Eye (tissue), 1 donor: ENCODE measurements around the gene ANKFN1.

Experiments used
- DNase-seq: peaks from one replicate; pipeline ENCODE4 v3.0.0-alpha.2; 2015

ANKFN1 gene

DNA sequence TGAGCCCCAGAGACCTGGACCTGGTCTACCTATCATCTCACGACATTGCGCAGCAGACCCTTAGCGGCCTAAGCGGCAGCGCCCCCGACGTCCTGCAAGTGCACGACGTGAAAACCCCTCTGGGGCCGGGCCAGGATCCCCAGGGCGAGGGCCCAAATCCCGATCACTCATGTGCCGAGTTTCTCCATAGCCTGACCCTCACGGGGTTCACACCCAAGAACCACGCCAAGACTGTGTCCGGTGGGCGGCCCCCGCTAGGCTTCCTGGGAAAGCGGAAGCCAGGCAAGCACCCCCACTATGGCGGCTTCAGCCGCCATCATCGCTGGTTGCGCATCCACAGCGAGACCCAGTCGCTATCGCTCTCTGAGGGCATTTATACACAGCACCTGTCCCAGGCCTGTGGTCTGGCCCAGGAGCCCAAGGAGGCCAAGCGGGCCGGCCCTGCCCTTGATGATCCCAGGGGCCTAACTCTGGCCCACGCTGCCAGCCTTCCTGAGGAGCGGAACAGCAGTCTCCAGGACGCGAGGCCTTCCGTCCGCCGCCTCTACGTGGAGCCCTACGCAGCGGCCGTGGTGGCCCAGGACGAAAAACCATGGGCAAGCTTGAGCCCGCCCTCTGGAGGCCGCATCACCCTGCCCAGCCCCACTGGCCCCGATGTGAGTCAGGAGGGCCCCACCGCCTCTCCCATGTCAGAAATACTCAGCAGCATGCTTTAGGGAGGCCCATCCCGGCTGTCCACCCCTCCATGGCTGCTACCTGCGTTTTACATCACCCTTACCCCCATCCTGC, 357.5 kb downstream of the ANKFN1 start:
- no peak for DNase-seq

DNA sequence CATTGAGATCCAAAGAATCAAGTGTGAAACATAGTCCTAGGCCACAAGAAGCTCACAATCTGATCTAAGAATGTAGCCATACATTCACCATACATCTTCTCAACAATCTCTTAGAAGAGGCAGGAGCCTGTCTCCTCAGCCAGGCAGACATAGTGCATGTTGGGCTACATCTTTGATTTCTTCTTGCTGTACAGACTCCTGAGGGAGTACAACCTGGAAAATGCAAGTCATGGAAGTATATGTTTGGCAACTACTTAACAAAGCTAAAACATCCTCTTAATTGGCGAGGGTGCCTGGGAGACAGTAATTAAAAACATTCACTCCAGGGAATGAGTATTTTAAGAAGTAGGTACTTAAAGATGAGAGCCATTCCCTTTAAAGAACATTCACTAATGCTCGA, 361.0 kb downstream of the ANKFN1 start:
- DNase-seq: no peak

DNA sequence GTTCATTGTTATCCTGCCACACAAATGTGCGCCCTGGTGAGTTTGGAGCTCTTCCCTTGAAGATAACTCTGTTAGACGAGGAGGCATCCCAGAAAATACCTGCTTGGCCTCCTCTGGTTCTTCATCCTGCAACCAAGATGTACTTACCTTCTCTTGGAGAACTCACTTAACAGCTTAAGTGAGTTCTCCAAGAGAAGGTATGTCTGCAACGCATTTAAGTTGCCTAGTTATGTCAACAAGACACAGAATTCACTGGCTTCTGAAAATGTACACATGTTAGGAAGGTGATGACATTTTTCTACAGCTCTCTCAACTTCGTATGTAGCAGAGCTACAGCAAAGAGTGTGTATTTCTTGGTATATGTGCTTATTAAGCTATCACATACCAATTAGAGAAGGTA, 361.6 kb downstream of the ANKFN1 start:
- no peak for DNase-seq

DNA sequence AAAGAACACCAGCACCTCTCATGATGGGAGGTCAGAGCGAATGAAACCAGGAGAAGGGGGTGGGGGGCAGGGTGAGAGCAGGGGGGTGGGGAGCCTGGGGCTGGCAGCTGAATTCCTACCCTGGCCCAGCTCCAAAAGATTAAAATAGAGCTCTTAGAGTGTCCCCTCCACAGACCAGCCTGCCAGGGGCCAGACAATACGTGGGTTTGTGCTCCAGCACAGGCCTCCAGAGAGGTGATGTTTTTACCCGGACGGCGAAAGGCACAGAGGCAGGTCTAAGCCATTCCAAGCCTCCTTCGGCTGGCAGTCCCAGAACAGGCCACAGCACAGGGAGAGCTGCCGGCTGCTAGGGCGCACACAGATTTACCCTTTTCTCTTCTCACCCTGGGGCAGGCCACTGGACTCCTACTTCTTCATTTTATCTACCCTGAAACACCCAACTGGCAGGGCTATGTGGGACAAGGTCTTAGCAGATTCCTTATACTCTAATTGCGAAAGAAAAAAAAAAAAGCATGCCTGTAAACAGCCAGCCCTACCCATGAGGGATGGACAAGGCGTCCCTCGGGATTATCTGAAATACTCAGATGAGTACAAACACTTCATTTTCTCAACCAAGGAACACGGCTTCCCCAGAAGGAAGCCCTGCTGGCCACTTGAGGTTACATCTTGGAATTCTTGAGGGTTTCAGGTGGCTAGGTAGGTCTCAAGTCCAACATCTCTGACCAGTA, 368.3 kb downstream of the ANKFN1 start:
- DNase-seq: peak; percentile 41

DNA sequence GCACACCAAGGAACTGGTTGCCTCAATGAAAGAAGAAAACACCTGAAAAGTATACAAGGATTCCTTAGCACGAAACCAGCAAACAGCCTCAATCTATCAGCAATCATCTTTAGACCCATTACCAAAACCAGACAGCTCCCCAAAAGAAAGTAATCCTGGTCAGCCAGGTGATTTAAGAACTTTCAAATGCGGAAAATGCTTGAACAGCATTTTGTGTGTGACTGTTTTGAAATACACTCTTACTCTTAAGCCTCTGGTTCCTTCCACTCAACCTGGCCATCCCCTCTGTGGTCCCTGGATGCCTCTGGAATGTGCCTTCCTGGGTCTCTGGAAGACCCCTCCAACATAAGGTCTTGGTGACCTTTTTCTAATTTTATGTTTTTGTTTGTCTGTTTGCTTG, 369.8 kb downstream of the ANKFN1 start:
- no peak for DNase-seq

DNA sequence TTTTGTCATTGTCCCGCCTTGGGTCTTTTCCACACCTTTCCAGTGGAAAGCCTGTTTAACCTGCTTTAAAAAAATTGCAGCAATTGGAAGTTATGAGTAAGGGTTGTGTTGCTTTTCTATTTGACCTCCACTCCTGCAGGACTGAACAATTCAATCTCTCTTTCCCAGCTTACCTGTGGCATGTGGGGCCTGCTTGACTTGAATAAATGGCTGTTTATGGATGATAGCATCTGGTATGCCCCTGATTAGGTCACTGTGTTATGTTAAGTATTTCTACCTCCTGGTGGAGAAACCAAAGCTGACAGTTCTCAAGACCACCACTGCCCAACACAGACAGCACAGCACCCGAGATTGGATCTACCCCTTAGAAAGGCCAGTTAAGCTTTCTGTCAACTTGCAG, 375.4 kb downstream of the ANKFN1 start:
- no peak for DNase-seq

DNA sequence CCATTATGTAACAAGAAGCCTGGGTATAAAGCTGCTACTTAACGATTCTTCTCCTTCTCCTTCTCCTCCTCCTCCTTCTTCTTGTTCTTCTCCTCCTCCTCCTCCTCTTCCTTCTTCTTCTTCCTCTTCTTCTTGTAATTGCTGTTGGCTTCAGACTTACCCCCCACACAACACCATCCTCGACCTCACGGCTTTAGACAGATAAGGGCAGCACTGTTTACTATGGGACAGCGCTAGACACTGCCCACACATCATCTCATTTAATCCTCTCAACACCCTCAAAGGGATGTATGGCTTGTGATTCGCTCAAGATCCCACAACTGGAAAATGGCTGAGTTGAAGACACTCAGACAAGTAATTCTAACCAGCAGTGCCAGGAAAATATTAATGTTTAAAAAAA, 379.7 kb downstream of the ANKFN1 start:
- DNase-seq: no peak

DNA sequence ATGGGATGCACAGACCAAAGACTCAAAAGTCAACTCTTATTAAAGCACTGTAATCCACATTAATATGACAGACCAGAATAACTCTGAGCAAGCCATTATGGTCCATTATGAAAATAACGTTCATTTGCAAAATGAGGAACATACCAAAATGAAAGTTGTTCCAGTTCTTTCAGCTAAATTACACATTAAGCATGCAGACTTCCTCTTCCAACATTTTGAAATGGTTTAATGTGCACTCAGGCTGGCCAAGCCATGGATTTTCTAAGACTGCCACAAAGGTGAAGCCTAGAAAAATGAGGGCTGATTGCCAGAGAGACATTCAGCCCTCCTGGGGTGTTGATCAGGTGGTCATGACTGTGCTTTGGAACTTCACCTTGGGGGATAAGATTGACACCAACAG, 383.5 kb downstream of the ANKFN1 start:
- DNase-seq: no peak

DNA sequence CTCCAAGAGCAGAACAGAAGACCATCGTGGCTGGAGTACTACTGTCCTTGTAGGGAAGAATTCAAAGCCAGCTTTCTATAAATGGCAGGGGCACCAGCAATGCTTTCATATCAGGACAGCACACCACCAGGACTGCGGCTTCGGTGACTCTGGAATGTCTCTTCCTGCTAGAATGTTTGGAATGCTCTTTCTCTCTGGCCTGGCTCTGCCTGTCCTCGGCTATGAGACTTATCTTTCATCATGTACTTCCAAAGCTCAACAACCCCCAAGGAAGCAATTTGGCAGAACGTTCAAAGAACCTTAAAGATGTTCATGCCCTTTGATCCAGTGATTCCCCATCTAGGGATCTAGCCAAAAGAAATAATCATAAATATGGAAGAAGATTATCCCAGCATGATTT, 387.6 kb downstream of the ANKFN1 start:
- DNase-seq: no peak

DNA sequence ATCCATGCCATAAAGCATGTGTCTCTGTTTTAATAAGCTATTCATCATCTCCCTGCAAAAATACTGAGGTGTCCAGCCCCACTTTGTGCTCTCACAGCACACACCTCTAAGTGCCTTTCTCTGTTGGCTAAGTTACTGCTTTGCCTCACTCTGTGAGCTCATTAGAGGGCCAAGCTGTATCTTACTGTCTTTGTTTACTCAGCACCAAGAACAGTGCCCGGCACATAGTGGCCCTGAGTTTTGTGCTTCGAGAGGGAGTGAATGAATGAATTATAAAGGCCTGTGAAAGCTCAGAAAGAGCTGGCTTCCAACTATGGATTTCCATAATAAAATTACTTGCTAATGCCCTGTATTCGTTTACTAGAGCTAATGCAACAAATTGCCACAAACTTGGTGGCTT, 390.0 kb downstream of the ANKFN1 start:
- DNase-seq: no peak

DNA sequence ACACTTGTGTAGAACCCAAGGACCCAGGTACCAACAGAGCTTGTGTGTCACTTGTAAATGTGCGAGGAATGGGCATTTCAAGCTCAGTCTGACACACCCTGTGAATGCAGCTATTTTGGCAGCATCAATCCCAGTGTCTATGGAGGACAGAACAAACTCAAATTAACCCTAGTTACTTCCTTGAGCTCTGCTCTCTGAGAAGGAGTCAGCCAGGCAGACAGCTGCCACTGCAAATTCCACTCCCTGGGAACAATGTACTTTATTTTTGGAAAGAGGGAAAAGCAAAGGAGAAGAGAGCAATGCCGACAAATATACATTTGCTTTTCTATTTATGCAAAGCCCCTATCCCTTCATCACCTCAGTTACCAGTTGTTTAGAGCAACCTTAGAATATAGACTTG, 391.8 kb downstream of the ANKFN1 start:
- no peak for DNase-seq

DNA sequence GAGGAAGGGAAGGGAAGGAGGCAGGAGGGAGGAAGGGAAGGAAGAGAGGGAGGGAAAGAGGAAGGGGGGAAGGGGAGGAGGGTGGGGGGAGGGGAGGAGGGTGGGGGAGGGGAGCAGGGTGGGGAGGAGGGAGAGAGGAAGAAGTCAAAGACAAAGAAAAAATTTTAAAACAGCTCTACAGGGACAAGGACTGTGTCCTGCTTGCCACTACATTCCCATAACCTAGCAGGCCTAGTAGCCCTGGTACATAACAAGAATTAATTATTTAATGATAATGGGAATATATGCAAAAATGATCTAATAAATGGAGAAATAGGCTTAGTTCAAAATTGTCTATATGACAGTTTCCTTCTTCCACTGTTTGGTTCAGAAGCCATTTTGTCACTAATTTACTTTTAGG, 392.7 kb downstream of the ANKFN1 start:
- DNase-seq: no peak

DNA sequence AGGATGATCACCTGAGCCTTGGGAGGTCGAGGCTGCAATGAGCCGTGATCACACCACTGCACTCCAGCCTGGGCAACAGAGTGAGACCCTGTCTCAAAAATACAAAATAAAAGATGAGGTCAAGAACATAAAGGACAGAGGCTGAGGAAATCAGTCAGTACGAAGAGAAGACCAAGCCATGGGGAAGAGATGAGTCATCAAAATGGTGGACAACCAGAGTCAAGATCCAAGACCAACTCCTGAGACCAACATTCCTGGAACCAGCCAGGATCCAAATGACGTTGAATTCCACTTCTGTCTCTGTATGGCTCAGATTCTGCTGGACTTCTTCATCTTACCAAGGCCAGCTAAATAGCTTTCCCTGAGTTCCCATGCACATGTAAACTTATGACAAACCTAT, 395.4 kb downstream of the ANKFN1 start:
- DNase-seq: no peak

DNA sequence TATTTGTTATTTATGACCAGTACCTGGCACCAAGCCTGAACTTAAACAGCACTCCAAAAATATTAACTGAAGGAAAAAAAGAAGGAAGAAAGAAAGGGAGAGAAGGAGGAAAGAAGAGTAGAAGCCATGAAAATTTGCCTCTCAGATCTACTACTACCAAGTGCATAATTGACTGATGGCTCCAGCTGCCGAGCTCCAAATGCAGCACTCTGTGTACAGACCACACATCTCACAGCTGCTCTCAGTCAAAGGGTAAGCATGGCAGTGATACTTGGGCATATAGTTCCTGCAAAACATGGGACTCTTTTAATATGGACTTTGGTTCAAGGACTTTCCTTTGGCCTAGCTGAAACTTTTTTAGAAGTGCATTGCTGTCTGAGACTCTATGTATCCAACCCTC, 396.2 kb downstream of the ANKFN1 start:
- no peak for DNase-seq

DNA sequence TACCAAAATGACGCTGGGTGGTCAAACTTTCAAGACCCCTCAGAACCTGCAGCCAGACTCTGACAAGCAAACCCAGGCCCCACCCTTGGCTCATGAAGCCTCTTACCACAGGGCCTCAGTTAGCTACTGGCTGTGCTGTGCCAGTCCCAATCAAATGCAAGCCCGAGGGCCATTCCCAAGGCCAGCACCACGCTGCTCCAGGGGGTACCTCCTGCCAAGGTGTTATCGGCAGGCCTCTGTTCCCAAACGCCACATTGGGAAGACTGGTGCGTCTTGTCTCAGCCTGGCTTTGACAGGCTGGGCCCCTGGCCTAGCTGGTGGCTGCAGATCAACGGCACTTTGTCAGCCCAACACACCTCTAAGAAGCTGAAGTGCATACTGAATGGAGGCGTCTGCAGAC, 404.4 kb downstream of the ANKFN1 start:
- no peak for DNase-seq

DNA sequence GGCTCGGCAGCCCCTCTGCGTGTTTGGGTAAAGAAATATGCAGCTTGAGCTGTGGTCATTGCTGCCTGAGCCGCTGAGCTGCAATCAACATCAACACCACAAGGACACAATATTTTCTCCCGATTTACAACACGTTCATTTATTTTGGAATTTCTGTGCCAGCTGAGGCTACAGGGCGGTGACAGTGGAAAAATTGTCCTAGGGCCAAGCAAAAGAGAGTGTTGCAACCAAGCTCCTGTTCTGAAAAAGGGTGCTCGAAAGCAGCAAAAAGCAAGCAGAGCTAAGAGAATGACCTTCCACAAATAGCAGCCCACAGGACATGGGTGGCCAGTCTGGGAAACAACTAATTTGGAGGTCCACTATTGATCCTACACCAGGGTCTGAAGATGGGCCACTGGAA, 404.8 kb downstream of the ANKFN1 start:
- no peak for DNase-seq
